Measurements from ENCODE around the gene SLC41A1.

The SLC41A1 gene

GRCh38 chr1:205756552-205756951 is 56.4 kb downstream of the SLC41A1 start:
- Histone ChIP-seq H3K27me3 (ENCODE audit: low read depth, low read length) (no peaks in the 10 kb centered on the region), H2AFZ (ENCODE audit: low read depth, low read length) (no peak overlapping the region), H3K4me2 (ENCODE audit: low read length) (no peak overlapping the region), H3K4me1 (ENCODE audit: low read length) (peaks cover 5% of the 10 kb centered on the region), H3K79me2 (ENCODE audit: low read length) (no peaks in the 10 kb centered on the region), H4K20me1 (ENCODE audit: insufficient read depth, low read length) (no peaks in the 10 kb centered on the region), H3K4me3 (ENCODE audit: low read length) (no peak overlapping the region), H3K36me3 (replicated peaks; ENCODE audit: low read depth, low read length) (peaks cover 16% of the 10 kb centered on the region), H3K27ac (ENCODE audit: low read length) (no peak overlapping the region), H3K9me3 (ENCODE audit: insufficient read depth, low read length) (no peaks in the 10 kb centered on the region), H3K9ac (ENCODE audit: low read length) (no peak overlapping the region)
- TF ChIP-seq EZH2phosphoT487 (IDR thresholded peaks at IDR 0.05; ENCODE audit: low read depth) (no peak), CTCF (IDR thresholded peaks at IDR 0.05; ENCODE audit: low read depth, low read length) (no peak)

- H3K36me3 ChIP-seq (replicated peaks; ENCODE audit: low read depth, low read length): peaks cover 8% of the 10 kb centered on the region
- TF ChIP-seq CTCF (IDR thresholded peaks at IDR 0.05; ENCODE audit: low read depth, low read length): no peak
- TF ChIP-seq EZH2phosphoT487 (IDR thresholded peaks at IDR 0.05; ENCODE audit: low read depth): no peak
- H4K20me1 ChIP-seq (ENCODE audit: insufficient read depth, low read length): no peaks in the 10 kb centered on the region
- no peak overlapping the region for H3K9ac ChIP-seq (ENCODE audit: low read length)
- H3K9me3 ChIP-seq (ENCODE audit: insufficient read depth, low read length): no peaks in the 10 kb centered on the region
- peaks cover 2% of the 10 kb centered on the region for H3K79me2 ChIP-seq (ENCODE audit: low read length)
- no peak overlapping the region for H2AFZ ChIP-seq (ENCODE audit: low read depth, low read length)
- no peak overlapping the region for H3K4me2 ChIP-seq (ENCODE audit: low read length)
- H3K4me3 ChIP-seq (ENCODE audit: low read length): no peak overlapping the region
- peaks cover 10% of the 10 kb centered on the region for H3K4me1 ChIP-seq (ENCODE audit: low read length)
- H3K27me3 ChIP-seq (ENCODE audit: low read depth, low read length): no peaks in the 10 kb centered on the region
- no peak overlapping the region for H3K27ac ChIP-seq (ENCODE audit: low read length)
These were observed 58.1 kb downstream of the SLC41A1 start for GRCh38 chr1:205754857-205755256.

- H3K4me2 ChIP-seq (ENCODE audit: low read length): peak overlapping the region; percentile 72
- peak overlapping the region; percentile 97 for H2AFZ ChIP-seq (ENCODE audit: low read depth, low read length)
- peaks cover 39% of the 10 kb centered on the region for H3K79me2 ChIP-seq (ENCODE audit: low read length)
- peaks cover 30% of the 10 kb centered on the region for H4K20me1 ChIP-seq (ENCODE audit: insufficient read depth, low read length)
- no peaks in the 10 kb centered on the region for H3K27me3 ChIP-seq (ENCODE audit: low read depth, low read length)
- H3K9me3 ChIP-seq (ENCODE audit: insufficient read depth, low read length): no peaks in the 10 kb centered on the region
- H3K4me3 ChIP-seq (ENCODE audit: low read length): peak overlapping the region; percentile 88
- peaks cover 26% of the 10 kb centered on the region for H3K36me3 ChIP-seq (replicated peaks; ENCODE audit: low read depth, low read length)
- peaks cover 28% of the 10 kb centered on the region for H3K4me1 ChIP-seq (ENCODE audit: low read length)
- peak overlapping the region; percentile 86; the same call in 1 of the 2 replicates for H3K9ac ChIP-seq (ENCODE audit: low read length)
- peak overlapping the region; percentile 81 for H3K27ac ChIP-seq (ENCODE audit: low read length)
- no peak for TF ChIP-seq EZH2phosphoT487 (IDR thresholded peaks at IDR 0.05; ENCODE audit: low read depth)
- no peak for TF ChIP-seq CTCF (IDR thresholded peaks at IDR 0.05; ENCODE audit: low read depth, low read length)
These were observed 61.9 kb downstream of the SLC41A1 start for GRCh38 chr1:205751036-205751651.

GRCh38 chr1:205750138-205751035 is 62.6 kb downstream of the SLC41A1 start, which contains the start of gene NUCKS1:
Gene NUCKS1 (minus strand): TSS chr1:205750182. CDS start chr1:205749973, 209 bp downstream.
- Histone ChIP-seq H3K9me3 (ENCODE audit: insufficient read depth, low read length) (no peaks in the 10 kb centered on the region), H3K36me3 (replicated peaks; ENCODE audit: low read depth, low read length) (peaks cover 29% of the 10 kb centered on the region), H3K9ac (ENCODE audit: low read length) (peak within 1 kb of the TSS; percentile 86), H3K4me3 (ENCODE audit: low read length) (peak within 1 kb of the TSS; percentile 88), H3K4me2 (ENCODE audit: low read length) (peak within 1 kb of the TSS; percentile 90), H3K4me1 (ENCODE audit: low read length) (peaks cover 34% of the 10 kb centered on the region), H3K79me2 (ENCODE audit: low read length) (peaks cover 47% of the 10 kb centered on the region), H2AFZ (ENCODE audit: low read depth, low read length) (peak within 1 kb of the TSS; percentile 97), H4K20me1 (ENCODE audit: insufficient read depth, low read length) (peaks cover 38% of the 10 kb centered on the region), H3K27ac (ENCODE audit: low read length) (peak within 1 kb of the TSS; percentile 81), H3K27me3 (ENCODE audit: low read depth, low read length) (no peaks in the 10 kb centered on the region)
- TF ChIP-seq EZH2phosphoT487 (IDR thresholded peaks at IDR 0.05; ENCODE audit: low read depth) (no peak), CTCF (IDR thresholded peaks at IDR 0.05; ENCODE audit: low read depth, low read length) (no peak)
